GM21526 (cell line): ENCODE measurements around the gene SYNGR2.
"Not testable (repeated sequence)": the region's sequence is repeated elsewhere in the genome, so short reads cannot be mapped to it uniquely, and the experiment has no call there.

Experiments used
- ATAC-seq: cut with Tn5 transposase; IDR thresholded peaks from one replicate; pipeline ENCODE4 v1.9.1; 2021; ENCODE audit warnings: moderate library complexity; ENCODE audit not compliant: unreplicated experiment, low FRiP score

Gene SYNGR2

GRCh38 chr17:78170692-78171590 lies 2.6 kb downstream of the SYNGR2 start:
- no peak for ATAC-seq

GRCh38 chr17:78171591-78172248 lies 3.3 kb downstream of the SYNGR2 start:
- not testable (repeated sequence) for ATAC-seq

DNA sequence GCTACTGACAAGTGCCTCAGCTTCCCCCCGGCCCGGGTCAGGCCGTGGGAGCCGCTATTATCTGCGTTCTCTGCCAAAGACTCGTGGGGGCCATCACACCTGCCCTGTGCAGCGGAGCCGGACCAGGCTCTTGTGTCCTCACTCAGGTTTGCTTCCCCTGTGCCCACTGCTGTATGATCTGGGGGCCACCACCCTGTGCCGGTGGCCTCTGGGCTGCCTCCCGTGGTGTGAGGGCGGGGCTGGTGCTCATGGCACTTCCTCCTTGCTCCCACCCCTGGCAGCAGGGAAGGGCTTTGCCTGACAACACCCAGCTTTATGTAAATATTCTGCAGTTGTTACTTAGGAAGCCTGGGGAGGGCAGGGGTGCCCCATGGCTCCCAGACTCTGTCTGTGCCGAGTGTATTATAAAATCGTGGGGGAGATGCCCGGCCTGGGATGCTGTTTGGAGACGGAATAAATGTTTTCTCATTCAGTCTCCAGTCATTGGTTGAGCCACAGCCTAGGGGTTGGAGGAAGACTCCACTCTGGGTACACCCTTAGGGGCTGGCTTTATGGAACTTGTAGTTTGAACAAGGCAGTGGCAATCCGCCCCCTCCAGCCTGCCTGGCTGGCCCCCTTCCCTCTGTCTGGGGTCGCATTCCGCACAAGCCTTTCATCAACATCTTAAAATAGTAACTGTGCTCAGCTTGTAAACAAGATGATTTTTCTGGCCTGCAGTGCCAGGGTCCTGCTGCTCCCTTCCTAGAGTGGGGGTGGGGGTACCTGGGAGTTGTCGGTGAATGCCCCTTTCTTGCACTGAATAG lies 4.1 kb downstream of the SYNGR2 start:
- no peak for ATAC-seq

- ATAC-seq, result no peak
Measured at GRCh38 chr17:78173097-78173715, 4.8 kb downstream of the SYNGR2 start.

GRCh38 chr17:78174346-78174869 lies 6.0 kb downstream of the SYNGR2 start:
- no peak for ATAC-seq

GRCh38 chr17:78174870-78175642 lies 6.7 kb downstream of the SYNGR2 start:
- no peak for ATAC-seq

DNA sequence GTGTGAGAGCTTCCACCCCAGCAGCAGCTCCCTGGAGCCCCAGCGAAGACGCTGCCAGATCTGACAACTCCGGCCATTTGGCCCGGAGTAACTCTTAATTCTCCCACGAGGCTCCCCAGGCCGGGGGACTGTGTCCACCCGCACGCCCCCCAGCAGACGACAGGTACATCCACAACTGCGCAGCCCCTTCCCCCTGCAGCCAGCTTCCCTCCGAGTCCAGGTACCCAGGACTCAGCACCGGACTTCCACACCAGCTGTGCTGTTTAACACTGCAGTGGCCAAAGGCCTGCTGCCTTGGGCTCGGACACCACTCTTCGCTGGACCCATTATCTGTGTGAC lies 7.2 kb downstream of the SYNGR2 start:
- ATAC-seq, result no peak

DNA sequence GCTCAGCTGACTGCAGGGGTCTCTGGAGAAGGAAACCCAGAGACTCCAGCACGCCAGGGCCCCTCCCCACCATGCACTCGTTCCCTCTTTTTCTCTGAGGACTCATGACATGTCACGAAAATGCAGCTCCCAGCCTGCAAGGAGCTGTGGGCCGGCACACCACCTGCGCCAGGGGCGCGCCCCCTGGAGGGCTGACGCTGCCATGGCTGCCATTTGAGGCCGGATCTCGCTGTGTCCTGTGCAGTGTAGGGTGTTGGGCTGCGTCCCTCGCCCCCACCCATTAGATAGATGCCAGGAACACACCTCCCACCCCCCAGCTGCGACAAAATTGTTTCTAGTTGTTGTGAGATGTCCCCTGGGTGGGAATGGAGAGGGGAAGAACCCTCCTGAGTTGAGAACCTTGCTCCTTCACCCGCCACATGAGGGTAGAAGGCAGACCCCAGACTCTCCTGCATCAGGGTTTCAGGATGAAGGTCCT lies 8.2 kb downstream of the SYNGR2 start:
- no peak for ATAC-seq

DNA sequence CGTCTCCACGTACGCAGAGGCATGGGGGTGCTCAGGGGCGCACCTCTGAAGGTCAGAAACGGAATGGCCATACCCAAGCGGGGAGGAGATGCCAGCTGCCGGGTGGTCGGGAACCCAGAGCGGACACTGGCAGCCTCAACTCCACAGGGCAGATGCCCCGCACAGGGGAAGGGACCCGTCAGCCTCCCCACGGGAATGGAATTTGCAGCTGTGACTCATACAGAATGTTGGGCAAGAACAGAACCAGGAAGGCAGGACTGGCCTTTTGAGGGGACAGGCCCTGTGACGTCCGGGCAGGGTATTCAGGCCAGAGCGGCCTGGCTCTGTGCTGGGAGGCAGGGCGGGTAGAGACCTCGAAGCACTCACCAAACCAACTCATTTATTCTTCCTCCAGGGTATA lies 11.0 kb downstream of the SYNGR2 start:
- no peak for ATAC-seq

GRCh38 chr17:78180083-78180482 lies 11.7 kb downstream of the SYNGR2 start:
- no peak for ATAC-seq

GRCh38 chr17:78180508-78180907 lies 12.1 kb downstream of the SYNGR2 start:
- no peak for ATAC-seq

GRCh38 chr17:78182504-78182903 lies 14.1 kb downstream of the SYNGR2 start:
- ATAC-seq, result no peak

DNA sequence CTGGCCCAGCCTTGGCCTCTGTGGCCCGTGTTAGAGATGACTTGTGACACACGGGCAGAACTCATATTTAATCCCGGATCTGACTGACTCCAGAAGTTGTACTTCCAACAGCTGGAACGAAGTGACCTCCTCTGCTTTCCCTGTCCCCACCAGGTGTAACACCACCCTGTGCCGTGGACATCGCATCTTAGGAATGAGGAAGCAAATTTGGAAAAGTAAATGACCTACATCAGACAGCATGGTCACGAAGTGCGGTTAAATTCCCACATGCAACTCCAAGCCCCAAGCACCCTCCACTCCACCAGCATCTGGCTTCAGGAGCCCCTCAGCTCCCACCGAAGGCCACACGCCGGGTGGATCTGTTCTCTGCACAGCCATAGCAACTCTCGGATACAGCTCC lies 15.5 kb downstream of the SYNGR2 start:
- ATAC-seq, result no peak

GRCh38 chr17:78184351-78184750 lies 16.0 kb downstream of the SYNGR2 start:
- no peak for ATAC-seq

DNA sequence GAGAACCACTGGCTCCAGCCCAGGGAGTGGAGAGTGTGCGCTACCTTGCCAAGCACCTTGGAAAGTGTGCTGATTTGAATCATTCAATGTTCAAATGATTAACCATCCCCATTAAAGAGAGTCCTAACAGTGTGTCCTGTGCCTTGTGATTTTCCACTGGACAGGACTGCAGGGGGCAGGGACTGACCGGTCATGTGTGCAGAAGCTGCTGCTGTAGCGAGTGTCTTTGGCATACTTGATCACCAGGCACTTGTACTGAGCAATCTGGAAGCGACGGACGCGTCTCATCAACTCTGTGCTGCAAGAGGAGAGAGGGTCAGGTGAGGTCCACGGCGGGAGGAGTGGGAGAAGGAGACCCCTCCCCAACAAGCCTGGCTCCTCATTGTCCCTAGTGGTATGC lies 16.5 kb downstream of the SYNGR2 start:
- ATAC-seq, result no peak

DNA sequence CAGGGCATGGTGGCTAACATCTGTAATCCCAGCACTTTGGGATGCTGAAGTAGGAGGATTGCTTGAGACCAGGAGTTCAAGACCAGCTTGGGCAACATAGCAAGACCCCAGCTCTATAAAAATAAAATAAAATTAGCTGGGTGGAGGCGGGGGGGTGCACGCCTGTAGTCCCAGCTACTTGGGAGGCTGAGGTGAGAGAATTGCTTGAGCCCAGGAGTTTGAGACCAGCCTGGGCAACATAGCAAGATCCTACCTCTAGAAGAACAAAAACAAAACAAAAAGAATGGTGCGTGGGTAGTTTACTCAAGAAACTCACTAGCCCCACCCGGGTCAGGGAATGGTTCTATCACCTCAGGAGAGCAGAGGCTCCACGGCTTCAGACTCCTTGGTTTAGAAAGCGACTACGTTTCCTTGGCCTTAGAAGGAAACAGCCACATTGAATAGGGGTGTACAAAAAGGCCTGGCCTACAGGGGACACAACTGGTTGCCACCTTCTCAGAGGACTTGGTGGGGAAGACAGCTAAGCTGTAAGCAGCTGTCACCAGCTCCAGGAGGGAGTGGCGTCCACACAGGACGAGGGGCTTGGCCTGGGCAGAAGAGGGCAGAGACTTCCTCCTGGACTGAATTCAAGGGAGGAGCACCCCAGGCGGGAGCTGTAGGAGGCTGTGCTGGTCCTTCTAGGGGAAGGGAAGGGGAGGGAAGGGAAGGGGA lies 17.8 kb downstream of the SYNGR2 start:
- ATAC-seq, result no peak

DNA sequence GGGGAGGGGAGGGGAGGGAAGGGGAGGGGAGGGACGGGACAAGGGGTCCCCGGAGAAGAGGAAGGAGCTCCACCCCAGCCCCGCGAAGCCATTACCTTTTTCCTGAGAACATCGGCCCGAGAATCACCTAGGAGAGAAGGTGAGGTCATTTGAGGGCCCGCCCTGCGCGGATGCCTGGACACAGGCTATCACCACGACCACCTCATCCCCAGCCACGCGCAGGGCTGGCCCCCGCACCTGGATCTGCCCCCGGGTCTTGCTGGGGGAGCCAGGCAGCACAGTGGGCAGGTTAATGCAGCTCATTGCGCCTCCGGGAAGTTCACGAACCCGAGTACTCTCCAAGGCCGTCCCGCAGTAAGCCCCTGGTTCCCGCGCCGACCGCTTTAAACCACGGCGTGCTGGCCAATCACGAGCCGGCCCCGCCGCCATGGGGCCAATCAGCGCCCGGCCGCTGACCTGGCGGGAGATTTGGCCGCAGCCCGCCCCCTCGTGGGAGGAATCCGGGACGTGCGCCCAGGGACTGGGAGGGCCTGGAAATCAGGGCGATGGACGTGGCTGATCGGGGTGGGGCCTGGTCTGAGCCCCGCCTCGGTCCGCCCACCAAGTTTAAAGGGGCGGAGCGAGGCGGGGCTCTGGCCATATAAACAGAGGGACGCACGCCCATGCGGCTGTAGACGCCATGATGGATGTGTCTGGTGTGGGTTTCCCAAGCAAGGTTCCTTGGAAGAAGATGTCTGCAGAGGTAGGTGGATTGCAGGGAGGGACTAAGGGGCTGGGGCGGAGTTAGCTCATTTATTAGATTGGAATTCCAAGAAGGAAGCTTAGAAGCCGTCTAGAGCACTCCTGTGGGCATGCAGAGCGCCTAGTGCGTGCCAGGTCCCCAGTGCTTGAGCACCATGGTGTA lies 18.6 kb downstream of the SYNGR2 start, which contains the start of the genes AFMID and TK1:
Gene AFMID, plus strand, starts transcription at position 671 of the 904 bp plus-strand sequence. Its CDS starts 9 bp downstream, at position 680.
Gene TK1, minus strand, starts transcription at position 361 of the 904 bp plus-strand sequence. Its CDS starts 58 bp downstream, at position 303.
- peak; percentile 73 for ATAC-seq

DNA sequence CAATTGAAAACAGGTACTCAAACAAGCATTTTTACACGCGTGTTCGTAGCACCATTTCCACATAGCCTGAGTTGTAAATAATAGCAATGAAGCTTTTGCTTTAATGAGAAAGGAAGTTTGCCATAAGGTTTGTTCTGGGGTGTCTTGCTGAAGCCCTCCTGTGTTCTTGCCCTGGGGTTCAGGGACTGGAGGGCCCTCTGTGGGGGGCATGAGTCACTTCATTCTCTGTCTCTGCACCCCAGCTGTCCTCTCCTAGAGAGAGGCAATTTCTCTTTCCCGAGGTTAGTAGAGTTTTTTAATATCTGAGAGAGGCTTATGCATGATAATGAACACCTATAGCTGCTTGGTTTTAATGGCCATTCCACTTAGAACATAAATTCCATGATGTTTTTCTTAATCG lies 28.3 kb downstream of the SYNGR2 start:
- no peak for ATAC-seq
